GM18909 (cell line): ENCODE data around the gene TNN.

Source experiments
- ATAC-seq: cut with Tn5 transposase; IDR thresholded peaks from one replicate; pipeline ENCODE4 v1.9.1; 2021; ENCODE audit warnings: mild to moderate bottlenecking; ENCODE audit not compliant: unreplicated experiment, poor library complexity

The TNN gene

GRCh38 chr1:175193527-175193910 is 125.9 kb downstream of the TNN start:
- no peak for ATAC-seq

GRCh38 chr1:175195281-175195680 is 127.6 kb downstream of the TNN start:
- ATAC-seq: no peak

DNA sequence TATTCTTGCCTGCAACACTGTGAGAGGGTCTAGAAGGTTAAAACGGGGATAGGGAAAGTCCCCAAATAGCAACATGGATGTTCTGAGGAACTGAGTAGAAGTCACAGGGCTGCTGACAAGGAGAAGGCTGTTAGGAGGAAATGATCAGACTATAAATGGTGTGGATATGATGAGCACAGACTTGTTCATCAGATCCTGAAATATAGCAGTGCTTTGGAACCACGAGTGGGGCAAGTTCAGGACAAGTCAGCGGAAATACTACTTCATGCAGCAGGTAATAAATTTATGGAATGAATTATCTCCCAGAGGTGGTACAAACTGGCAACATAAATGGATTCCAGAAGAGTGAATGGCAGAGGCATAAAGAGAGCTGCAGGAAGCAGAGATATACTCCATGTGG is 128.2 kb downstream of the TNN start:
- ATAC-seq: no peak

GRCh38 chr1:175197531-175197930 is 129.9 kb downstream of the TNN start:
- ATAC-seq: no peak
